GM23338 (cell line): ENCODE results near the gene KICS2. TPM values are rescaled to one million over a fixed set of nuclear protein-coding genes. Genes with fewer than 3 reads are reported as not detected.

Source experiments
- ATAC-seq: fragments of 200-7000 bp; cut with Tn5 transposase; 3 replicates; pipeline ENCODE4 v1.9.1; 2020
- DNase-seq: peaks from one replicate; pipeline ENCODE4 v3.0.0-alpha.2; 2015; ENCODE audit warnings: low spot score
- H2AFZ ChIP-seq: fragments of 200-600 bp; sonication (generic); 2 replicates; pipeline ENCODE4 v1.8.0; 2016; ENCODE audit warnings: antibody characterized with exemption, mild to moderate bottlenecking, moderate library complexity
- H3F3A ChIP-seq: fragments of 200-600 bp; sonication (generic); replicated peaks from 2 replicates; pipeline ENCODE4 v1.8.0; 2017; ENCODE audit warnings: antibody characterized with exemption, mixed run types, low read depth
- H3K27ac ChIP-seq: fragments of 200-600 bp; sonication (generic); 2 replicates; pipeline ENCODE4 v1.6.1; 2016; ENCODE audit warnings: low read depth
- H3K27me3 ChIP-seq: fragments of 200-600 bp; sonication (generic); 2 replicates; pipeline ENCODE4 v1.8.0; 2016; ENCODE audit warnings: mild to moderate bottlenecking, mixed run types, moderate library complexity; ENCODE audit not compliant: insufficient read depth
- H3K36me3 ChIP-seq: fragments of 200-600 bp; sonication (generic); 2 replicates; pipeline ENCODE4 v1.8.0; 2016; ENCODE audit warnings: mild to moderate bottlenecking; ENCODE audit not compliant: insufficient read depth
- H3K4me1 ChIP-seq: fragments of 200-600 bp; sonication (generic); 2 replicates; pipeline ENCODE4 v1.8.0; 2016; ENCODE audit warnings: mild to moderate bottlenecking, moderate library complexity; ENCODE audit not compliant: insufficient read depth
- H3K4me2 ChIP-seq: fragments of 200-600 bp; sonication (generic); 2 replicates; pipeline ENCODE4 v1.7.1; 2017; ENCODE audit warnings: mixed run types
- H3K4me3 ChIP-seq: fragments of 200-600 bp; sonication (generic); 2 replicates; pipeline ENCODE4 v1.6.1; 2016; ENCODE audit warnings: mixed run types
- H3K79me2 ChIP-seq: fragments of 200-600 bp; sonication (generic); replicated peaks from 2 replicates; pipeline ENCODE4 v1.8.0; 2017; ENCODE audit warnings: mild to moderate bottlenecking; ENCODE audit not compliant: insufficient read depth
- H3K9me2 ChIP-seq: fragments of 200-600 bp; sonication (generic); 2 replicates; pipeline ENCODE4 v1.8.0; 2017; ENCODE audit not compliant: insufficient read depth
- H4K20me1 ChIP-seq: fragments of 200-600 bp; sonication (generic); replicated peaks from 2 replicates; pipeline ENCODE4 v1.8.0; 2017; ENCODE audit warnings: mild to moderate bottlenecking; ENCODE audit not compliant: insufficient read depth
- H3K27ac Mint-ChIP-seq: 2 replicates; pipeline ENCODE4 v1.8.0; 2020; ENCODE audit warnings: inconsistent platforms, mild to moderate bottlenecking, moderate library complexity, mixed read lengths
- H3K27me3 Mint-ChIP-seq: 3 replicates; pipeline ENCODE4 v1.8.0; 2022; ENCODE audit warnings: low read depth, mild to moderate bottlenecking, moderate library complexity, mixed read lengths, inconsistent platforms; ENCODE audit not compliant: insufficient read depth, poor library complexity
- H3K36me3 Mint-ChIP-seq: 3 replicates; pipeline ENCODE4 v1.8.0; 2021; ENCODE audit warnings: low read depth, mild to moderate bottlenecking, inconsistent platforms, moderate library complexity, mixed read lengths
- H3K4me1 Mint-ChIP-seq: 3 replicates; pipeline ENCODE4 v1.8.0; 2020; ENCODE audit warnings: mild to moderate bottlenecking, inconsistent platforms, mixed read lengths
- H3K4me3 Mint-ChIP-seq: 3 replicates; pipeline ENCODE4 v1.8.0; 2021; ENCODE audit warnings: moderate library complexity, mild to moderate bottlenecking, inconsistent platforms, mixed read lengths
- H3K9me3 Mint-ChIP-seq: 3 replicates; pipeline ENCODE4 v1.8.0; 2020; ENCODE audit warnings: moderate library complexity, mild to moderate bottlenecking, inconsistent platforms, mixed read lengths
- CREB1 ChIP-seq: fragments of 250-450 bp; sonication (Bioruptor Pico); IDR thresholded peaks from 2 replicates; pipeline ENCODE4 v1.5.0; 2020; ENCODE audit warnings: low read depth, mild to moderate bottlenecking, moderate library complexity
- EZH2phosphoT487 ChIP-seq: fragments of 200-600 bp; sonication (generic); IDR thresholded peaks from one replicate; pipeline ENCODE4 v1.8.1; 2018; ENCODE audit warnings: antibody characterized with exemption; ENCODE audit not compliant: unreplicated experiment
- NANOG ChIP-seq: IDR thresholded peaks from 2 replicates; pipeline ENCODE4 v1.6.1; 2016; ENCODE audit warnings: antibody characterized with exemption, borderline replicate concordance
- POLR2AphosphoS5 ChIP-seq: IDR thresholded peaks from 2 replicates; pipeline ENCODE4 v1.6.1; 2016; ENCODE audit warnings: antibody characterized with exemption, low read depth
- ZNF331 ChIP-seq: fragments of 250-450 bp; sonication (Bioruptor Pico); IDR thresholded peaks from 2 replicates; pipeline ENCODE4 v1.5.0; 2020; ENCODE audit warnings: low read depth, mild to moderate bottlenecking, moderate library complexity
- polyA plus RNA-seq: library from polyadenylated mRNA; unstranded; fragments of >200 nt; fragmentation: Nextera tagmentation; extraction: Ambion mirVana; gene quantifications from 2 replicates; pipeline ENCODE4 v1.2.1, GENCODE V29; 2016
- total RNA-seq: library from RNA; depleted of rRNA; stranded (reverse); fragments of >200 nt; shearing (Covaris generic); gene quantifications from 2 replicates; pipeline ENCODE4 v1.2.3, GENCODE V29; 2014
- TF ChIP-seq, protein P1 (sequence below): fragments of 250-450 bp; sonication (Bioruptor Pico); IDR thresholded peaks from 2 replicates; pipeline ENCODE4 v1.5.0; 2020; ENCODE audit warnings: mild to moderate bottlenecking, moderate library complexity
- TF ChIP-seq, protein P2 (sequence below), 2 experiments: fragments of 200-600 bp in 1 of 2; sonication (generic) in 1 of 2; conservative IDR thresholded peaks; 2 replicates each; pipeline versions ENCODE4 v1.5.1 to v1.6.1; 2016 to 2017; ENCODE audit warnings: antibody characterized with exemption in 2 of 2, low read depth in 2 of 2, mild to moderate bottlenecking in 2 of 2, moderate library complexity in 1 of 2

Gene KICS2
- total and polyA plus RNA-seq, 2 experiments from 2014 or later: 7.6 to 10.5 TPM

DNA sequence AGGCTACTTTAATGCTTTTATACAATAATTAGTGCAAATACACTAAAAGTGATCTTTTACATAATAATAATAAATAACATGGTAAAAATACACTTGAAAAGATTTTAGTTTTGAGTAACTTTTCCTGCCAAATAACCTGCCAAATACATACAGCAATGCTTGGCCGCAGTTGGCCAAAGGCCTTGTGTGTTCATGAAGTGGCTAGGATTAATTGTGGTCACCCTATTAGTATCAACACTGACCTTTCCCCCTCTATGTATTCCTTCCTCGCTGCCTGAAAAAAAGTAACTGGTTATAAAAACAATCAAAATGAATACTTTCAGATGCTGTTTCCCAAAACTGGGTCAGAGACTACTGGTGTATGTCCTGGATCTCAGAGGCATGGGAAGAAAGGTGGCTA, 34.3 kb downstream of the KICS2 start (continued):
- TF ChIP-seq, protein P1, sequence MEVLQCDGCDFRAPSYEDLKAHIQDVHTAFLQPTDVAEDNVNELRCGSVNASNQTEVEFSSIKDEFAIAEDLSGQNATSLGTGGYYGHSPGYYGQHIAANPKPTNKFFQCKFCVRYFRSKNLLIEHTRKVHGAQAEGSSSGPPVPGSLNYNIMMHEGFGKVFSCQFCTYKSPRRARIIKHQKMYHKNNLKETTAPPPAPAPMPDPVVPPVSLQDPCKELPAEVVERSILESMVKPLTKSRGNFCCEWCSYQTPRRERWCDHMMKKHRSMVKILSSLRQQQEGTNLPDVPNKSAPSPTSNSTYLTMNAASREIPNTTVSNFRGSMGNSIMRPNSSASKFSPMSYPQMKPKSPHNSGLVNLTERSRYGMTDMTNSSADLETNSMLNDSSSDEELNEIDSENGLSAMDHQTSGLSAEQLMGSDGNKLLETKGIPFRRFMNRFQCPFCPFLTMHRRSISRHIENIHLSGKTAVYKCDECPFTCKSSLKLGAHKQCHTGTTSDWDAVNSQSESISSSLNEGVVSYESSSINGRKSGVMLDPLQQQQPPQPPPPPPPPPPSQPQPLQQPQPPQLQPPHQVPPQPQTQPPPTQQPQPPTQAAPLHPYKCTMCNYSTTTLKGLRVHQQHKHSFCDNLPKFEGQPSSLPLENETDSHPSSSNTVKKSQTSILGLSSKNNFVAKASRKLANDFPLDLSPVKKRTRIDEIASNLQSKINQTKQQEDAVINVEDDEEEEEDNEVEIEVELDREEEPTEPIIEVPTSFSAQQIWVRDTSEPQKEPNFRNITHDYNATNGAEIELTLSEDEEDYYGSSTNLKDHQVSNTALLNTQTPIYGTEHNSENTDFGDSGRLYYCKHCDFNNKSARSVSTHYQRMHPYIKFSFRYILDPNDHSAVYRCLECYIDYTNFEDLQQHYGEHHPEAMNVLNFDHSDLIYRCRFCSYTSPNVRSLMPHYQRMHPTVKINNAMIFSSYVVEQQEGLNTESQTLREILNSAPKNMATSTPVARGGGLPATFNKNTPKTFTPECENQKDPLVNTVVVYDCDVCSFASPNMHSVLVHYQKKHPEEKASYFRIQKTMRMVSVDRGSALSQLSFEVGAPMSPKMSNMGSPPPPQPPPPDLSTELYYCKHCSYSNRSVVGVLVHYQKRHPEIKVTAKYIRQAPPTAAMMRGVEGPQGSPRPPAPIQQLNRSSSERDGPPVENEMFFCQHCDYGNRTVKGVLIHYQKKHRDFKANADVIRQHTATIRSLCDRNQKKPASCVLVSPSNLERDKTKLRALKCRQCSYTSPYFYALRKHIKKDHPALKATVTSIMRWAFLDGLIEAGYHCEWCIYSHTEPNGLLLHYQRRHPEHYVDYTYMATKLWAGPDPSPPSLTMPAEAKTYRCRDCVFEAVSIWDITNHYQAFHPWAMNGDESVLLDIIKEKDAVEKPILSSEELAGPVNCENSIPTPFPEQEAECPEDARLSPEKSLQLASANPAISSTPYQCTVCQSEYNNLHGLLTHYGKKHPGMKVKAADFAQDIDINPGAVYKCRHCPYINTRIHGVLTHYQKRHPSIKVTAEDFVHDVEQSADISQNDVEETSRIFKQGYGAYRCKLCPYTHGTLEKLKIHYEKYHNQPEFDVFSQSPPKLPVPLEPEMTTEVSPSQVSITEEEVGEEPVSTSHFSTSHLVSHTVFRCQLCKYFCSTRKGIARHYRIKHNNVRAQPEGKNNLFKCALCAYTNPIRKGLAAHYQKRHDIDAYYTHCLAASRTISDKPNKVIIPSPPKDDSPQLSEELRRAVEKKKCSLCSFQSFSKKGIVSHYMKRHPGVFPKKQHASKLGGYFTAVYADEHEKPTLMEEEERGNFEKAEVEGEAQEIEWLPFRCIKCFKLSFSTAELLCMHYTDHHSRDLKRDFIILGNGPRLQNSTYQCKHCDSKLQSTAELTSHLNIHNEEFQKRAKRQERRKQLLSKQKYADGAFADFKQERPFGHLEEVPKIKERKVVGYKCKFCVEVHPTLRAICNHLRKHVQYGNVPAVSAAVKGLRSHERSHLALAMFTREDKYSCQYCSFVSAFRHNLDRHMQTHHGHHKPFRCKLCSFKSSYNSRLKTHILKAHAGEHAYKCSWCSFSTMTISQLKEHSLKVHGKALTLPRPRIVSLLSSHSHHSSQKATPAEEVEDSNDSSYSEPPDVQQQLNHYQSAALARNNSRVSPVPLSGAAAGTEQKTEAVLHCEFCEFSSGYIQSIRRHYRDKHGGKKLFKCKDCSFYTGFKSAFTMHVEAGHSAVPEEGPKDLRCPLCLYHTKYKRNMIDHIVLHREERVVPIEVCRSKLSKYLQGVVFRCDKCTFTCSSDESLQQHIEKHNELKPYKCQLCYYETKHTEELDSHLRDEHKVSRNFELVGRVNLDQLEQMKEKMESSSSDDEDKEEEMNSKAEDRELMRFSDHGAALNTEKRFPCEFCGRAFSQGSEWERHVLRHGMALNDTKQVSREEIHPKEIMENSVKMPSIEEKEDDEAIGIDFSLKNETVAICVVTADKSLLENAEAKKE (CRISPR knock-in tag): no peak
- TF ChIP-seq EZH2phosphoT487 (no peak), ZNF331 (CRISPR knock-in tag) (no peak), NANOG (no peak), POLR2AphosphoS5 (no peak)
- TF ChIP-seq, protein P2, sequence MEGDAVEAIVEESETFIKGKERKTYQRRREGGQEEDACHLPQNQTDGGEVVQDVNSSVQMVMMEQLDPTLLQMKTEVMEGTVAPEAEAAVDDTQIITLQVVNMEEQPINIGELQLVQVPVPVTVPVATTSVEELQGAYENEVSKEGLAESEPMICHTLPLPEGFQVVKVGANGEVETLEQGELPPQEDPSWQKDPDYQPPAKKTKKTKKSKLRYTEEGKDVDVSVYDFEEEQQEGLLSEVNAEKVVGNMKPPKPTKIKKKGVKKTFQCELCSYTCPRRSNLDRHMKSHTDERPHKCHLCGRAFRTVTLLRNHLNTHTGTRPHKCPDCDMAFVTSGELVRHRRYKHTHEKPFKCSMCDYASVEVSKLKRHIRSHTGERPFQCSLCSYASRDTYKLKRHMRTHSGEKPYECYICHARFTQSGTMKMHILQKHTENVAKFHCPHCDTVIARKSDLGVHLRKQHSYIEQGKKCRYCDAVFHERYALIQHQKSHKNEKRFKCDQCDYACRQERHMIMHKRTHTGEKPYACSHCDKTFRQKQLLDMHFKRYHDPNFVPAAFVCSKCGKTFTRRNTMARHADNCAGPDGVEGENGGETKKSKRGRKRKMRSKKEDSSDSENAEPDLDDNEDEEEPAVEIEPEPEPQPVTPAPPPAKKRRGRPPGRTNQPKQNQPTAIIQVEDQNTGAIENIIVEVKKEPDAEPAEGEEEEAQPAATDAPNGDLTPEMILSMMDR (conservative IDR thresholded peaks at IDR 0.05; ENCODE audit: low read depth in 2 of 2): no peak

DNA sequence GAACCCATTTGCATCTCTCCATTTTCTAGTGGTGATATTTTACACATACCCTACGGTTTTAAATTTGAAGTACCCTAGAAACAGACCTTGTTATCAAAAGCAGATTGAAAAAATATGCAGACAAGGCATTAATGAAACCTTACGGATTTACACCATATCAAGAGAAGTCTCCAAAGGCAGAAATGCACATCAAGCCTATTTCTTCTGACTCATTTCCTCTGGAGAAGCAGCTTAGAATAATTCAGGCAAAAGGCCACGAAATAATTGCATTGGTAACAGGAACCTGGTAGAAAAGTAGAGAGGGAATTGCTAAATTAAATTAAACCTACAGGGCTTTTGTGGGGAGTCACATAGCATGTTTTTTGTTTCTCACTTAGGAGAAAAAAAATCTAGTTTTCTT, 34.7 kb downstream of the KICS2 start:
- Histone ChIP-seq H3K4me2 (no peak overlapping the region), H3K27me3 (no peaks in the 10 kb centered on the region), H3K27ac (no peak overlapping the region), H3K4me3 (no peak overlapping the region), H3K9me2 (no peaks in the 10 kb centered on the region), H2AFZ (no peak overlapping the region), H3F3A (no peaks in the 10 kb centered on the region), H3K79me2 (no peaks in the 10 kb centered on the region), H3K4me1 (no peaks in the 10 kb centered on the region), H3K36me3 (no peaks in the 10 kb centered on the region), H4K20me1 (no peaks in the 10 kb centered on the region; the same call in 1 of the 2 replicates)
- TF ChIP-seq CREB1 (CRISPR knock-in tag): no peak
- Mint-ChIP-seq H3K27me3 (peaks cover 2% of the 10 kb centered on the region), H3K9me3 (no peaks in the 10 kb centered on the region), H3K4me1 (no peaks in the 10 kb centered on the region; the same call in 2 of the 3 replicates), H3K36me3 (no peaks in the 10 kb centered on the region), H3K4me3 (no peak overlapping the region), H3K27ac (no peak overlapping the region)
- ATAC-seq (no peak), DNase-seq (no peak)
